HG03103 (cell line): ENCODE results near the gene RPTOR.

ENCODE experiments used
- ATAC-seq: cut with Tn5 transposase; IDR thresholded peaks from one replicate; pipeline ENCODE4 v1.9.1; 2021; ENCODE audit warnings: low read depth; ENCODE audit not compliant: unreplicated experiment

RPTOR gene

DNA sequence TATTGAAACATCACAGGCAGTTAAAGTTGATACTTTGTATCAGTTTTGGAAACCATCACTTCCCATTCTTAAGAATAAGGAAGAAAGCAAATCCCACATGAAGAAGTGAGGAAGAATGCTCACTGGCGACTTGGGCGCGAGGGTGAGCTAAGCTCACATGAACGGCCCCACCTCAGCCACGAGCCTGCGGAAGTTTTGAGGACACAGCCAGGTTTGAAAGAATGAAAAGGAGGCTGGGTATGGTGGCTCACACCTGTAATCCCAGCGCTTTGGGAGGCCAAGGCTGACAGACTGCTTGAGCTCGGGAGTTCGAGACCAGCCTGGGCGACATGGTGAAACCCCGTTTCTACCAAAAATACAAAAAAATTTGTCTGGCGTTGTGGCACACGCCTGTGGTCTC is 336.7 kb downstream of the RPTOR start:
- no peak for ATAC-seq

DNA sequence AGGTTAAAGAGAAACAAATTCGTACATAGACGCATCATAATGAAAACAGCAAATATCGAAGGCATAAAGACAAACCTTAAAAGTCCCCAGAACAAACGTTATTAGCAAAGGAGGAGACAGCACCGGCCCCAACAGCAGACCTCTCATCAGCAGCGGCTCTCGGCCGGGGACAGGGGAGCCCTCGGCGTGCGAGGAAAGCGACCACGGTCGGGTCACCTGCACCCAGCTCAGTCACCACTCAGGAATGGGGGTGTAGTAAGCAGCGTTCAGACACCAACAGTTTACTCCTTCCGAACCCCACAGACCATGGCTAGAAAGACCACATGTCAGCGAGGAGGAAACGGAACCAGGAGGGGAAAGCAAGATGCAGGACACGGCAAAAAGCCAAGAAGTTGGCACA is 337.7 kb downstream of the RPTOR start:
- ATAC-seq, result no peak

DNA sequence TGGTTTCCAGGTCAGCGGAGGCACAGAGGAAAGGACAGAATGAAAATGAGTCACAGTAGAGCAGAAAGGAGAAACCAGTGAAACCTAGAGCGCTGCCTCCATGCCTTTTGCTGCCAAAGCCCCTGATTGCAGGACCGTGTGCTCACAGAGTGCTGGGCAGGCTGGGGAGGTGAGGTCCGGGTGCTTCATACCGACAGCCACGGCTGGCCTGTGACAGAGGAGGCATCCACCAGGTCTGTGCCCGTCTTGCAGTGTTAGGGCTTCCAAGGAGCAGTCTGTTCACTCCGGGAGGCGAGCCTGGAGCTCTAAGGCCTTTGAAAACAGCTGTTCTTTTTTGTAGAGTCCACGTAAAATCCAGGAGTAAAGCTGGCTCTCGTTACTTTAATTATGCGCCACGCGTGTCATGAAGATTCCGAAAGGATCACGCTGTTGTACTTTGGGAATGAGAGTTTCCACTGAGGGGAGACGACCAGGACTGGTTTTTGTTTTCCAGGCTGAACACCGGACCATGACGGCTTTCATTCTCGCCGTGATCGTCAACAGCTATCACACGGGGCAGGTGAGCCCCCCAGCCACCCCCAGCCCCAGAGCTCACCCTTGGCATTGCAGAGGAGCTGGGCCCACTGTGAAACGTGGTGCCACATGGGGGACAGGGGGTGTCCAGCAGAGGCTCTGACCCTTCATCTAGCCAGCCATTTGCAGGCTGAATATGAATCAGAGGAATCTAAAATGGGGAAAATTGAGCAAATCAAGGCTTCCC is 338.5 kb downstream of the RPTOR start:
- no peak for ATAC-seq

DNA sequence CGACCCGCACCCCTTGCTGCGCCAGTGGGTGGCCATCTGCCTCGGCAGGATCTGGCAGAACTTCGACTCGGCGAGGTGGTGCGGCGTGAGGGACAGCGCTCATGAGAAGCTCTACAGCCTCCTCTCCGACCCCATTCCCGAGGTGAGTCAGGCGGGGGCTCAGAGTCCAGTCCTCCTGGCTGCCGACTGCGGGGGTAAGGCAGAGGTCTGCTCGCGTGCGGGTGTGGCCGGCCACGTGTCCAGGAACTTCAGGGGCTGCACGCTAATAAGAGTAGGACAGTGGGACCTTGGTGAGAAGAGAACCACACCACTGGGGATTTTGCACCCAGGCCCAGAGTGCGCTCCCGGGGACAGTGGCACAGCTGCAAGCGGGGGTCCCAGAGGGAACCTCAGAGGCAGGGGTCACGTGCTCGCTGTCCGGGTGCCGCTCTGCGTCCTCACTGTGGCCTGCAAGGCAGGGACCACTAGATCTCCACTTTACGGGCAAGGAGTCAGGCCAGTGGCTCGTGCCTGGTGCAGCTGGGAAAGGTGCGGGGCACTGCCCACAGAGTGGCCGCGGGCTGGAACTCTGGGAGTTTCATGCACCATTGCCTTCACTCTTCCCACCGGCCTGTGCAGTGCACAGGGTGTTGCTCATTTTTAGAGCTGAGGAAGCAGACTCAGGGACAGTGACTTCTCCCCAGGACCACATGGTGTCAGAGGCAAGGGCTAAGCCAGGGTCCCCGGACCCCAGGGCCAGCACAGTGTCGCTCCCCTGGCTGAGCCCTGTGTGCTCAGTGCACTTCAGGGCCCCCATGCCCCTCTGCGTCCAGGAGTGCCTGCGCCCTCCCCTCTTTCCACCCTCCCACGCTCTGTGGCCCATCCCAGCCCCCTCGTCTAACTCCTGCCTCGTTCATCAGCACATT is 339.4 kb downstream of the RPTOR start:
- no peak for ATAC-seq

DNA sequence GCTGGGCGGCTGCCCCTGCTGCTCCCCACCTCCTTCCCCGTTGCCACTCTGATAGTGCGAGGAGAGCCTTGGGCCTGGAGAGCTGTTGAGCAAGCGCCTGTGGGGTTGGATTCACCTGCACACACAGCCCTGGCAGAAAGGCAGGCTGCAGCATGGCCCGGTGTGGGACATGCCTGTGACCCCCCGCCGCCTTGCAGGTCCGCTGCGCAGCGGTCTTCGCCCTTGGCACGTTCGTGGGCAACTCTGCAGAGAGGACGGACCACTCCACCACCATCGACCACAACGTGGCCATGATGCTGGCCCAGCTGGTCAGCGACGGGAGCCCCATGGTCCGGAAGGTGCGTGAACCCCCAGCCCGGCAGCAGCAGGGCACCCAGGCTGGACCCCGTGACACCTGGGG is 340.2 kb downstream of the RPTOR start:
- ATAC-seq, result no peak

DNA sequence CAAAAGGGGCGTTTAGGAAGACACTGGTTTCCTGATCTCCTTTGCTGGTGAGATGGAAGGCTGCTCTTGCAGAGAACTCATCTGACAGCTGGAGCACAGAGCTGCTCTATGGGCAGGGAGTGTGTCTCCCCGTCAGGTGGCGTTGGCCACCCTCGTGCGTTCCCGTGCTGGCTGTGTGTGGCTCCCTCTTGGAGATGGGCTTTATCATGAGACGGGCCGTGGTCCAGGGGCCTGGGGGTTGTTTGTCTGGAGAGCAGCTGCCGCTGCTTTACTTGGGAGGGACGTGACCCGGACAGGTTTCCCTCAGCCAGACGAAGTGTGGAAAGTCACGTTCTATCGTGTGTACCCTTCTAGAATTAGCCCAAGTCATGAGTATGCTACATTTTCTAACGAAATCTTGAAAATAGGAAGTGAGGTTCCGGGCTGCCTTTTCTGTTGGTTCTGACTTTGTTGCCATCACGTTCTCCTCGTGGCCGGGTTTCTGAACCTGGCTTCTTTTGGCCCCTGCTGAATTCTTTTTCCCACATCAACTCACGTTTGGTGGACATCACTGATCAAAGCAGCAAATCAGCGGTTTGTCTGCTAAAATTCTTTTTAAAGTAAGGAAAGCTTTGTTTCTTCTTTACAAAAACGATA is 341.4 kb downstream of the RPTOR start:
- ATAC-seq, result no peak

DNA sequence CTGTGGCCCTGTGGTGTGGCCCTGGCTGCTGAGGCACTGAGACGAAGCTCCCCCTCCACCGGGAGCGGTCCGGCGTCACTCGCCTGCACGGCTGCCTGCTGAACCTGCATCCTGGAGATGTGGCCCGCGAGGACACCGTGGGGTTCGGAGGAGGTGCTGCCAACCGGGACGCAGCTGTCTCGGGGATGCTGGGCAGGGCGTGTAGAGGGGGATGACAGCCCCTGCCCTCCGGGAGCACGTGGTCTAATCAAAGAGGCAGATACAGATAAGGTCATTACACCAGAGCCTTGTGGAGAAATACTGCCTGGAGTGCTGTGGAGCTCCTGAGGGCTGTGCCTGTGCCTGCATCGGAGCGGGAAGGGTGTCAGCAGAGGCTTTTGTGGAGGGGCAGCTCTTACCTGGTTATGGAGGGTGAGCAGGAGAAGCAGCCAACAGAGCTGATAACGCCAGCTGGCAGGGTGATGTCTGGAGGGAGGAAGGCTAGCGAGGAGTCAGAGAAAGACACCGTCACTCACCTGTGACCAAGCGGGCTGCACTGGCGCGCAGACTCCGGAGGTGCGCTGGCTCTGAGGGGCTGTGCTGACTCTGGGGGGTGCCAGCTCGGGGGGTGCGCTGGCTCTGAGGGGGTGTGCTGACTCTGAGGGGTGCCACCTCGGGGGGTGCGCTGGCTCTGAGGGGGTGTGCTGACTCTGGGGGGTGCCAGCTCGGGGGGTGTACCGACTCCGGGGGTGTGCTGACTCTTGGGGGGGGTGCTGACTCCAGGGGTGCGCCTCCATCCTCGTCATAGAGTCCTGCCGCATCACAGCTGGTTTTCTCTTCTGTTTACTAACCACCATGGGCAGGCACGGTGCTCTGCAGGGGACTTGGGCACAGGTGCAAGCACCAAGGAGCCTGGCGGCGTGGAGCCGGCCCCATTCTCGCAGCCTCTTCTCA is 342.3 kb downstream of the RPTOR start:
- ATAC-seq, result no peak

DNA sequence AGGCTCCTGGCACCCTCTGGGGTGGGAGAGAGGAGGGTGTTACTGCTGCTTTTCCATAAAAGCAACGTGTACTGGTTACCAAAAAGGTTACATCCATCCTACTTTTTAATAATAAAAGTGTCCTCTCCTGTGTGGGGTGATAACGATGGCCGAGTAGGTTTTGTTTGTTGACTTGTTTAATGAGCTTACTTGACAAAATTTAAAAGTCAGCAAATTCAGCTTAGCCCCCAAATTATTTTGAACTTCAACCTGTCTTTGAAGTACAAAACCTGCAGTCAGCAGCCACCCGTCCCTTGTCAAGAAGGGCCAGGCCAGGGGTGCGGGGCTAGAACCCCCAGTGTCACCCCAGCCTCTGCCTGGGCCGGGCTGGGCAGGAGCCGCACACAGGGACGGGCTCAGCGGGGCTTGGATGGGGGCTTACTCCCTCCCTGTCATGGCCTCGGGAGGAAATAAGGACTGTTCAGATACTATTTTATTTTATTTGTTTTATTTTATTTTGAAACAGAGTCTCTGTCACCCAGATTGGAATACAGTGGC is 343.1 kb downstream of the RPTOR start:
- ATAC-seq, result no peak

DNA sequence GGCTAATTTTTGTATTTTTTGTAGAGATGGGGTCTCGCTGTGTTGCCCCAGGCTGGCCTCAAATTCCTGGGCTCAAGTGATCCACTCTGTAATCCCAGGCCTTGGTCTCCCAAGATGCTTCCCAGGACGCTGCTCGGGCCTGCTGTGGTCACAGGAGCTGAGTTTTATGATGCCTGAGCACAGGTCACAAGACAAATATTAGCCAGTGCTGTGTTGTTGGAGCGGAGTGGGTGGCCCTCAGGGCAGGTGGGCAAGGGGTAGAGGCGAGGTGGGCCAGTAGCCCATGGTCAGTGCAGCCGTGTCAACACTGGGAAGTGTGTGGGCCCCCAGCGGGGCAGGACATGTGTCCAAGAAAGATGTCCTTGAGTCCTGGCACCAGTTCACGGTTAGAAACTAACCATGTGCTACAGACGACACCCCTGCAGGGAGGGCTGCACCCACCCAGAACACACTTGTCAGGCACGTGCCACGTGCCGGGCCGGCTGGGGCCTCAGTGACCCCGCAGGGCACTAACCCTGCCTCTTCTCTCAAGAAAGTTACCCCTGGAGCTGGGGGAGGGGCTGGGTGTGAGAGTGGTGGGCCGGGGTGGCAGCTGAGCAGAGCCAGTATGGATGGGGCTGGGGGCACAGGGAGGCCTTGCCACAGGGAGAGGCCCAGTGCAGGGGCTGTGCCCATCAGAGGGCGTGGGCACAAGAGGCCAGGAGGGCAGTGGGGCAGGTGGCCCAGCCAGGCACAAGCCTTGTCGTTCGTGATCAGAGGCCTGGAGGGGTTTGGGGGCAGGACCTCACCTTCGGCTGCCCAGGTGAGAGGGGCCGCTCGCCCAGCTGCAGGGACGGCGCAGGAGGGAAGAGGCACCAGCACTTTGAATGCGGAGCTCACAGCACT is 343.9 kb downstream of the RPTOR start:
- ATAC-seq, result no peak

DNA sequence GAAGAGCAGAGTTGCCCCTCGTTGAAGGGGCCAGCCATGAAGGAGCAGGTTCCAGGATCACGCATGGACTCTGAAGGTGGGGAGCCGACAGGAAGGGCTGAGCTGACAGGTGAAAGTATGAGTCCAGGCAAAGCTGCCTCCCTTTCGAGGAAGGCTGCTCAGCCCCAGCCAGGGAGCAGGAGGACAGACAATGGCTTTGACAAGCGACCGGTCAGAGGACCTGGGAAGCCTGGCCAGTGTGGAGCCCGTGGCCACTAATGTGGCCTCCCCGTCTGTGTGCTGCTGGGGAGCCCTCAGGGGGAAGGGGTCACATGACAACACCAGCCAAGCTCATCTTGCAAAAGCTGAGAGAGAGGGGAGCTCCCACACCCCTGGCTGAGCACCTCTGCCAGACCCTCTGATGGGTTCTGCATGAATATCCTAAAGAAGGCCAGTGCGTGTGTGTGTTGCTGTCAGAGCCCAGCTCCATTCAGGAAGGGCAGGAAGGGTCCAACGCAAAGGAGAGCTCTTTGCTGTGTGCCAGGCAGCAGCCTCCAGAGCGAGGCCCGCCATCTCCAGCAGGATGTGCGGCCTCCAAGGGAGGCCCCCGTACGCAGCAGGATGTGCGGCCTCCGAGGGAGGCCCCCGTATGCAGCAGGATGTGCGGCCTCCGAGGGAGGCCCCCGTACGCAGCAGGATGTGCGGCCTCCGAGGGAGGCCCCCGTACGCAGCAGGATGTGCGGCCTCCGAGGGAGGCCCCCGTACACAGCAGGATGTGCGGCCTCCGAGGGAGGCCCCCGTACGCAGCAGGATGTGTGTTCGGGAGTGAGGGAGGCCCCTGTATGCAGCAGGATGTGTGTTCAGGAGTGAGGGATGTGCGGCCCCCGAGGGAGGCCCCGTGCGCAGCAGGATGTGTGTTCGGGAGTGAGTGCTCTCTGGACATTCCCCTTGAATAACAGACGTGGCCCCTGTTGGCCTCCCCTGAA is 344.9 kb downstream of the RPTOR start:
- ATAC-seq, result no peak

DNA sequence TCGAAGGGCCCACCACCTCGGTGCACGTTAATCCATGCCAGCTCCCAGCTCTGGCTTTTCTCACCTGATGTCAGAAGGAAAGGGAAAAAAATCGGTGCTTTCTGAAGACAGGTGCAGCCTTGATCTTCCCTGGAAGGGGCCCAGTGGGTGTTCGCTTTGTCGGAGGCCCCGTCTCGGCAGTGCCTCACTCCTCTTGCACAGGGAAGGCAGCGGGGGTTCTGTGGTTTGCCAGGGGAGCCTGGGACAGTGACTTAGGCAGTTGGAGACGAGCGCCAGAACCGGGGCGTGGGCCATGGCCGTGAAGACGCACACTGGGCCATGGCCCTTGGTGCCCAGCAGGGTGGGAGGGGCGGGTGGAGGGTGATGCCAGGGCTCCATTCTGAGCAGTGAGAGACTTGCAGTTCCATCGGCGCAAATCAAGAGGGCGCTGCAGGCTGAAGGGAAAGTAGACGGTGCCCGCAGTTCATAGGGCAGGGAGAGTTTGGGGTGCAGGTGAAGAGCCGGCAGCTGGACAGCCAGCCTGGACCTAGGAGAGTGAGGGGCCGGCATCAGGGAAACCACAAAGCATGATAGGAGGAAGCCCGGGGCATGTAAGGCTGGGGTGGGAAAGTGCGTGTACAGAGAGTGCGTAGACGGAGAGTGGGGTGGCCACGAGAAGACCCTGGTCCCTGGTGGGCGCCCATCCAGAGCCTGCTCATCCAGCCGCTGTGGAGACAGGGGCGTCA is 345.7 kb downstream of the RPTOR start:
- ATAC-seq, result no peak

DNA sequence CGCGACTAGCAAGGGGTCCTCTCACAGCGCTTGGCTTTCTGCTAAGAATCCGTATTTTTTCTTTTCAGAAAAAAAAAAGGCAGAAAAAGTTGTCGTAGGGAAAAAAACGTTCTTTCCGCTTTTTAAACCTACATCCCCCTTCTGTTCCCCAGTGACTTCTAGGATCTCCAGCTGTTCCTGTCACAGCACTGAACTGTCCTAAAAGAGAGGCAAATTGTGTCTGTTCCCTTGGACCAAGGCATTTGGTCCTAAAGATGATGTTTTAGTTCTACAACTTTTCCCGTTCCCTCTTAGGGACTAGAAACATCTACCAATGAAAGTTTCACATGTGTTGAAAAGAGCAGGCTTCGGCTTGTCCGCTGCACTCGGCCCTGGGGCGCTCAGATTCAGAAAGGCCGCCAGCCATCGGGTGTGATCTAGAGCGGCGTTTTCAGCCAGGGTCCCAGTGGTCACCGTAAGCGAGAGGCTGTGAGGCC is 346.3 kb downstream of the RPTOR start:
- ATAC-seq, result no peak

DNA sequence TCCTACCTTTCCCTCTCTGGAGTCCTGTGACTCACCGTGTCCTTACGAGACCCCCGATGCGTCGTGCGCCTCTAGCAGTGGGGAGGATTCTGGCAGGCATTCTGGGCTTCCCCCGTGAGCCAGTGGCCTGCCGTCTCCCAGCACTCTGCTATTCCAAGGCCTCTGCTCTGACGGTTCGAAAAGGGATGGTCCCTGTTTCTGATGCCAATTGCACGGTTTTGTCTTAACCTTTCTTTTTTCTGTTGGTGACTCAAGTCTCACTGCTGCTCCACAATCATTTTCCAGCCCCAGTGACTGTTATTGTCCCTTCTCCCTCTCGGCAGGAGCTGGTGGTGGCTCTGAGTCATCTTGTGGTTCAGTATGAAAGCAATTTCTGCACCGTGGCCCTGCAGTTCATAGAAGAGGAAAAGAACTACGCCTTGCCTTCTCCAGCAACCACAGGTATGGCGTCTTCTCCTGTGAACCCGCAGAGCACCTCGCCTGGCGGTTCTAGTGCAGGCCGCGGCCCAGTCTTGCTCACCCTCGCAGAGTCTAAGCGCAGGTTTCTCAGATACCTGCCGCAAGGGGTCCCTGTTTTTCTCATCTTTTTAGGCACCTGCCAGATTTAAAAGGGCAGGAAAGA is 346.9 kb downstream of the RPTOR start:
- ATAC-seq, result no peak

DNA sequence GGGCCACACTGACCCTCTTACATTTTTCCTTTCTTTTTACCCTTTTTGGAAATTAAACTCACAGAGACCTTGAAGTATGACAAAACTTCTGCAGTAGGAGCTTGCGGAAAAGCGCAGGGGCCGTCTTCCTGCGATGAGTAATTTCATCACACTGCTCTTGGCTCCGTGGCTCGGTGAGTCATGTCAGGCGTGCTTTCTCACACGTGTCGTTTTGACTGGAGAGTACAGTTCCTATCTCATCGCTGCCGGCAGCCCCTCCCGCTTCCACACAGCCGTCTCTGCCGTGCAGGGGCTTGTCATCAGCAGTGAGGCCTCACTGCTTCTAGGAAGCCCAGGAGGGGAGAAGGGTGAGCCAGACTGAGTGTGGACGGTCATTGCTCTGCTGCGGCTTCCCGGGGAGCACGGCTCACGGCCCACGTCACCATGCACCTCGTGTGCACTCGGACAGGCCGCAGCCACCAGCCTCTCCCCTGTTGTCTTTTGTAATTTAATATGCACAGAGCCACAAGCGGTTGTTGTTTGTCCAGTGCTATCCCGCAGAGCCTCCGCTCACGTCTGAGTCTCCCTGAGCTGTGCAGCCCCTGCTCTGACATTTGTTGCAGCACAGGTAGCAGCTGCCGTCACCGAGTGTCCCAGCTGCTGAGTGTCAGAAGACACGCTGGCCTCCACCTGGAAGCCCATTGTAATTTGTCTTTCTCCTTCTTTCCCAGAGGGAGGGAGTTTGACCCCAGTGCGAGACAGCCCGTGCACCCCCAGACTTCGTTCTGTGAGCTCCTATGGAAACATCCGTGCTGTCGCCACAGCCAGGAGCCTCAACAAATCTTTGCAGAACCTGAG is 347.6 kb downstream of the RPTOR start:
- ATAC-seq, result no peak

DNA sequence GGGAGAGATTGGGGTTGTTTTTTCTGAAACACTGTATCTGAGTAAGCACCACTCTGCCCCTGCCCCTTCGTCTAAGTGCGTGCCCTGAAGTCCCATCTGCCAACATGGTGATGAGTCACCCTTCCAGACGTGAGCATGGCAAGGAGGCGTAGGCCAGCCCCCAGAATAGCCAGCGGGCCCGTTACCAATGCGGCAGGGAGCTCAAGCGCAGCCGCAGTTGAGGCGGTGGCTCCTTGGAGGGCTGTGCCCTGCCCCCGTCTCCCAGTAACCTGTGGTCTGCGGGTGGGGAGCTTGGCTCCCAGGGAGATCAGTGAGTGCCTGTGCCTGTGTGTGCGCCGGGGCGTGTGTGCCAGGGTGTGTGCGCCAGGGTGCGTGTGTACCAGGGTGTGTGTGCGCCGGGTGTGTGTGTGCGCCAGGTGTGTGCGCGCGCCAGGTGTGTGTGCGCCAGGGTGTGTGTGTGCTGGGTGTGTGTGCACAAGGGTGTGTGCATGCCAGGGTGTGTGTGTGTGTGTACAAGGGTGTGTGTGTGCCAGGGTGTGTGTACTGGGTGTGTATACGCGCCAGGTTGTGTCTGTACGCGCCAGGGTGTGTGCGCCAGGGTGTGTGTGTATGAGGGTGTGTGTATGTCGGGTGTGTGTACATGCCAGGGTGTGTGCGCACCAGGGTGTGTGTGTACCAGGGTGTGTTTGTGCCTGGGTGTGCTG is 348.4 kb downstream of the RPTOR start:
- no peak for ATAC-seq
